AG09319 (cell line): ENCODE measurements around the gene AK2.
"Not testable (repeated sequence)": the region's sequence is repeated elsewhere in the genome, so short reads cannot be mapped to it uniquely, and the experiment has no call there.

Experiments
- DNase-seq: peaks from one replicate; pipeline ENCODE4 v3.0.0-alpha.2; 2010; ENCODE audit warnings: low read depth; ENCODE audit errors: extremely low read depth
- CTCF ChIP-seq: IDR thresholded peaks from 2 replicates; pipeline ENCODE4 v1.5.1; 2011; ENCODE audit warnings: low read depth, mild to moderate bottlenecking, inconsistent platforms, low read length, moderate library complexity

Gene AK2

GRCh38 chr1:33080373-33080772 lies 43.7 kb upstream of the AK2 start:
- TF ChIP-seq CTCF, result no peak
- no peak for DNase-seq

GRCh38 chr1:33078030-33078591 lies 41.4 kb upstream of the AK2 start:
- no peak for DNase-seq
- TF ChIP-seq CTCF, result no peak

GRCh38 chr1:33074193-33074945 lies 37.7 kb upstream of the AK2 start:
- no peak for TF ChIP-seq CTCF
- DNase-seq, result no peak

- no peak for DNase-seq
Observed at GRCh38 chr1:33072707-33073106, 36.0 kb upstream of the AK2 start.

GRCh38 chr1:33070628-33071027 lies 33.9 kb upstream of the AK2 start:
- TF ChIP-seq CTCF, result no peak
- DNase-seq, result no peak

More at GRCh38 chr1:33072707-33073106, 36.0 kb upstream of the AK2 start:
- TF ChIP-seq CTCF, result no peak

- DNase-seq, result not testable (repeated sequence)
Observed at GRCh38 chr1:33068108-33068507, 31.4 kb upstream of the AK2 start.

- not testable (repeated sequence) for DNase-seq
Observed at GRCh38 chr1:33066477-33066876, 29.8 kb upstream of the AK2 start.

GRCh38 chr1:33065301-33065700 lies 28.6 kb upstream of the AK2 start:
- TF ChIP-seq CTCF, result no peak
- DNase-seq, result no peak

GRCh38 chr1:33064284-33064683 lies 27.6 kb upstream of the AK2 start:
- not testable (repeated sequence) for DNase-seq
